GM12801 (cell line): ENCODE results near the gene TAOK3.

Experiments used
- TF ChIP-seq, protein P1 (sequence below): IDR thresholded peaks from one replicate; pipeline ENCODE4 v1.5.1; 2011; ENCODE audit warnings: control low read depth; ENCODE audit not compliant: insufficient read length; ENCODE audit errors: extremely low read depth

Gene TAOK3

DNA sequence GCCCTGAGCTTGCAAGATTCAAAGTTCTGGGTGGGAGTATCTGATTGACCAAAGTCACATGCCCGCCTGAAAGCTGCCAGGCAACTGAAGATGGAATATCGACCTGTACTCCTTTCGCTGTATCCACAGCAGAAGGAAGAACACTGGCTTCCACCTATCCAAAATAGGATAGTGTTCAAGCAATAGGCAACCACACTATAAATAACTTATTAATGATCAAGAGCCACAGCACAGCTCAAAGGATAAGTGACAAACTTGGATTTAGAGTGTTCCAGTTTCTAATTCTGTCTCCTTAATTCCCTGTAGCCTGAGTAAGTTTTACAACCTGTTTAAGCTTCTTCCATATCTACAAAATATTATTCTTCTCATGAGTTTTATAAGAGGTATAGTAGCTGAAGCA, 89.9 kb downstream of the TAOK3 start:
- TF ChIP-seq, protein P1, sequence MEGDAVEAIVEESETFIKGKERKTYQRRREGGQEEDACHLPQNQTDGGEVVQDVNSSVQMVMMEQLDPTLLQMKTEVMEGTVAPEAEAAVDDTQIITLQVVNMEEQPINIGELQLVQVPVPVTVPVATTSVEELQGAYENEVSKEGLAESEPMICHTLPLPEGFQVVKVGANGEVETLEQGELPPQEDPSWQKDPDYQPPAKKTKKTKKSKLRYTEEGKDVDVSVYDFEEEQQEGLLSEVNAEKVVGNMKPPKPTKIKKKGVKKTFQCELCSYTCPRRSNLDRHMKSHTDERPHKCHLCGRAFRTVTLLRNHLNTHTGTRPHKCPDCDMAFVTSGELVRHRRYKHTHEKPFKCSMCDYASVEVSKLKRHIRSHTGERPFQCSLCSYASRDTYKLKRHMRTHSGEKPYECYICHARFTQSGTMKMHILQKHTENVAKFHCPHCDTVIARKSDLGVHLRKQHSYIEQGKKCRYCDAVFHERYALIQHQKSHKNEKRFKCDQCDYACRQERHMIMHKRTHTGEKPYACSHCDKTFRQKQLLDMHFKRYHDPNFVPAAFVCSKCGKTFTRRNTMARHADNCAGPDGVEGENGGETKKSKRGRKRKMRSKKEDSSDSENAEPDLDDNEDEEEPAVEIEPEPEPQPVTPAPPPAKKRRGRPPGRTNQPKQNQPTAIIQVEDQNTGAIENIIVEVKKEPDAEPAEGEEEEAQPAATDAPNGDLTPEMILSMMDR = no peak

DNA sequence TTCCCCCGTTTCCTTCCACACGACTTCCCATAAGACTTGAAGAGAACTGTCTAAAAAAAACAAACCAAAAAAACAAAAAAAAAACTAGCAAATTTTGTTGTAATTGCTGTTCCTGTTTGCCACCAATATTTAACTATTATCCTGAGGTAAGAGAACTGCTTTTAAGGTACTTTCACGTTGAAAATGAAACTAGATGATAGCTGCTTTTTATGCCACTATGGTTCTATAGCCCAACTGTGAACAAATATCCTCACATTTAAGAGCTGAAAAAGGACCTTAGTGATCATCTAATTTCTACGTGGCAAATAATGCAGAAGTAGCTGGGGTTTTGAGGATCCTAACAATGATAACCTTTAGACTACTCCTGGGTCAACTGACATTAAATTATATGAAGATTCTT, 98.6 kb downstream of the TAOK3 start:
- TF ChIP-seq, protein P1 = no peak

DNA sequence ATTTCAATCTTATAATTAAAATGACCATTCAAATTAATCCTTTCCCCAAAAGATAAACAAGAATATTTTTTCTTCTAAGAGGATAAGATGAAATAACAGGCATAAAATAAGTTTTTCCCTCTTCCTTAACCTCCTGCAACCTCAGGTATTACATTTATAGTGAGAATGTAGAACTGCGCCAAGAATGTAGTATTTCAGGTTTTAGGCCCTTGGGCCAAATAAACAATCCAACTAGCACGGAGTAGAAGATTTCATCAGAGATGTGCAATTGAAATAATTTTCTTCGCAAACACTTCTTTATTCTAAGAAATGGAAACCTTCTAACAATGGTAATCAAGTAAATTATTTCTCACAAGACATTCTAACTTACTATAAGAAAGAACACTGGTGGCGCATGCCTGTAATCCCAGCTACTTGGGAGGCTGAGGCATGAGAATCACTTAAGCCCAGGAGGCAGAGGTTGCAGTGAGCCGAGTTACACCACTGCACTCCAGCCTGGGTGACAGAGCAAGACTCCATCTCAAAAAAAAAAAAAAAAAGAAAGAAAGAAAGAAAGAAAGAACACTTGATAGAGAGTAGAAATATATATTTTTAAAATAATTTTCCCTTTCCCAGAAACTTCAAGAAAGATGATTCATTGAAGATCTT, 100.8 kb downstream of the TAOK3 start:
- TF ChIP-seq, protein P1 = no peak

DNA sequence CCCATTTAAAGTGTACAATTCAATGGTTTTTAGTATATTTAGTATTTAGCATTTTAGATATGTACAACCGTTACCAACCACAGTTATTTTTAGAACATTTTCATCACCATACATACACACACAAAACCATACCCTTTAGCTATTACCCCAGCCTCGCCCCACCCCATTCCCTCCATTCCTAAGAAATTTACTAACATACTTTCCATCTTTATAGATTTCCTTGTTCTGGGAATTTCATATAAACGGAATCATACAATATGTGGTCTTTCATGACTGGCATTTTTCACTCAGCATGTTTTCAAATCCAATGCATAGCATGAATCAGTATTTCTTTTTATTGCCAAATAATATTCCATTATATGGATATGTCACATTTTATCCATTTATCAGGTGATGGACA, 101.5 kb downstream of the TAOK3 start:
- TF ChIP-seq, protein P1 = no peak

DNA sequence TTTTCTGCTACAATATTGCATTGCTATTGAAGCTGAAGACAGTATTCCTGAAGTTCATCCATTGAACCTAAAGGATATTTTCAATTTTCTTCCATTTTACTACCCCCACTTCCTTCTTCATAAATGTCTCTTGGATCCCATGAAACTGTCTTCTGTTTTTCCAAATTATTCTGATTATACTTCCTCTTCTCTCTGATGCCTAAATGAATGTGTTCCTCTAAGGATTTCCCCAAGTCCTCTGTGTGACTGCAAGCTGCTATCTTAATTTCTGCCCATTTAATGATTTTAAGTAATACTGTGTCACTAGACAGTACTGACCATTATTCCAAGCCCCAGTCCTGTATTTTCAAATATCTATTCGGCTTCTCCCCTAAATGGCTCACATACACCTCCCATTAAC, 102.9 kb downstream of the TAOK3 start:
- TF ChIP-seq, protein P1 = no peak

DNA sequence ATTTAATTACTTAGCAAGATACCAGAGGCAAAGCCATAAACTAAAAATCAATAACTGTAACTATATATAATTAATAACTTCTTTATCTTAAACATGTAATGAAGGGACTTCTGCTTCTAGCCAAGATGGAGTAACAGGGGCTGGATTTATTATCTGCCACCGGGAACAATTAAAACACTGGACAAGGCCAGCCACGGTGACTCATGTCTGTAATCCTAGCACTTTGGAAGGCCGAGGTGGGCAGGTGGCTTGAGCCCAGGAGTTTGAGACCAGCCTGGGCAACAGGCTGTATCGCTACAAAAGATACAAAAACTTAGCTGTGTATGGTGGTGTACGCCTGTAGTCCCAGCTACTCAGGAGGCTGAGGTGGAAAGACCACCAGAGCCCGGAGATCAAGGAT, 113.6 kb downstream of the TAOK3 start:
- TF ChIP-seq, protein P1 = no peak

DNA sequence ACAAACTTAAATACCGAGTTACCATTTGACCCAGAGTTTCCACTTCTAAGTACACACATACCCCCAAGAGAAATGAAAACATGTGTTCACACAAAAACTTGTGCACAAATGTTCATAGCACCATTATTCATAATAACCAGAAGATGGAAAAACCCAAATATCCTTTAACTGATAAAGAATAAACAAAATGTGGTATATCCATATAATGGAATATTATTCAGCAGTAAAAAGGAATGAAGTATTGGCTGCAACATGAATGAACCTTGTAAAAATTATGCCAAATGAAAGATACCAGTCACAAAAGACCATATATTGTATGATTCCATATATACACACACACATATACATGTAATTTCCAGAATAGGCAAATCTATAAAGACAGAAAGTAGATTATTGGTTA, 116.4 kb downstream of the TAOK3 start:
- TF ChIP-seq, protein P1 = no peak
